Body of pancreas (tissue), 4 donors: Measurements from ENCODE around the gene GNPDA2. TPM values are rescaled to one million over a fixed set of nuclear protein-coding genes. Genes with fewer than 3 reads are reported as not detected.

Experiments used
- ATAC-seq: fragments of 150-250 bp; one replicate; pipeline ENCODE4 v1.9.1; 2016
- DNase-seq, 4 donors: peaks; one replicate each; pipeline ENCODE4 v3.0.0-alpha.2; 2019
- H3K27ac ChIP-seq, 4 donors: fragments of 200-600 bp; sonication (generic); 1 replicate in 3 of 4; 2 replicates in 1 of 4; pipeline versions ENCODE4 v1.5.1 to v1.6.1; 2016 to 2019; ENCODE audit warnings: mild to moderate bottlenecking in 1 of 4, mixed read lengths in 1 of 4, moderate library complexity in 1 of 4
- H3K27me3 ChIP-seq, 2 donors: fragments of 200-600 bp; sonication (generic); one replicate each; pipeline ENCODE4 v1.6.0; 2016; ENCODE audit warnings: mild to moderate bottlenecking in 1 of 2
- H3K36me3 ChIP-seq, 2 donors: fragments of 200-600 bp; sonication (generic); replicated peaks in 1 of 2; 2 replicates each; pipeline ENCODE4 v1.5.1; 2016; ENCODE audit warnings: low read depth in 2 of 2; ENCODE audit not compliant: insufficient read depth in 1 of 2
- H3K4me1 ChIP-seq: fragments of 200-600 bp; sonication (generic); one replicate; pipeline ENCODE4 v1.6.0; 2016
- H3K4me3 ChIP-seq, 2 donors: fragments of 200-600 bp; sonication (generic); 1 replicate in 1 of 2; 2 replicates in 1 of 2; pipeline ENCODE4 v1.5.1; 2016 to 2019
- H3K9me3 ChIP-seq, 3 donors: fragments of 200-600 bp; sonication (generic); 1 replicate in 2 of 3; 2 replicates in 1 of 3; pipeline ENCODE4 v1.5.1; 2016
- CTCF ChIP-seq, 7 experiments: fragments of 450-650 bp in 4 of 7; fragments of 200-600 bp in 3 of 7; sonication (generic) in 3 of 7; IDR thresholded peaks; one replicate each; pipeline ENCODE4 v1.5.1; 2016 to 2019; ENCODE audit warnings: antibody characterized with exemption in 7 of 7
- POLR2A ChIP-seq, 3 donors: fragments of 450-650 bp; IDR thresholded peaks; one replicate each; pipeline ENCODE4 v1.6.1; 2016; ENCODE audit warnings: antibody characterized with exemption in 3 of 3, mild to moderate bottlenecking in 2 of 3
- WGBS, 2 donors: methylation state at CpG; one replicate each; pipeline ENCODE4 v1.1.5; 2017; 5-methylcytosine and 5-hydroxymethylcytosine counted together
- intact Hi-C: fragments of 100-400 bp; cut with DNase I; formaldehyde crosslinking; loops from one replicate; pipeline ENCODE4 v1.15.1; 2023
- total RNA-seq, 2 donors: library from RNA; depleted of rRNA; stranded (reverse); fragments of >200 nt; gene quantifications; one replicate each; pipeline ENCODE4 v1.1.0, GENCODE V29; 2016

The GNPDA2 gene
- total RNA-seq, 2 donors from 2014 or later: 8.6 to 17.6 TPM

GRCh38 chr4:44701037-44701436, 25.3 kb downstream of the GNPDA2 start:
- no peak for DNase-seq
- WGBS, 2 donors: 46 to 55% methylated on average over 2 of the region's 2 CpGs
- TF ChIP-seq CTCF (IDR thresholded peaks at IDR 0.05) (no peak), POLR2A (IDR thresholded peaks at IDR 0.05) (no peak)
- intact Hi-C loops: no loop called here
- Histone ChIP-seq H3K27ac (no peak overlapping the region), H3K4me3 (no peak overlapping the region), H3K27me3 (no peaks in the 10 kb centered on the region), H3K36me3 (peaks cover 0 to 13% of the 10 kb centered on the region in 2 donors), H3K4me1 (peaks cover 10% of the 10 kb centered on the region), H3K9me3 (no peaks in the 10 kb centered on the region)
- no peak for ATAC-seq

- Histone ChIP-seq H3K27me3 (no peaks in the 10 kb centered on the region), H3K4me1 (peaks cover 10% of the 10 kb centered on the region), H3K9me3 (no peaks in the 10 kb centered on the region), H3K27ac (no peak overlapping the region), H3K4me3 (no peak overlapping the region), H3K36me3 (peaks cover 0 to 13% of the 10 kb centered on the region in 2 donors)
- no peak for TF ChIP-seq POLR2A (IDR thresholded peaks at IDR 0.05)
- TF ChIP-seq CTCF (IDR thresholded peaks at IDR 0.05): no peak
- 96 to 97% methylated on average over 1 of the region's 1 CpG for WGBS, 2 donors
- ATAC-seq (no peak), DNase-seq (no peak)
- intact Hi-C loops: no loop called here
Measured at GRCh38 chr4:44700427-44700826, 25.9 kb downstream of the GNPDA2 start.

- no peaks in the 10 kb centered on the region for H3K9me3 ChIP-seq
- WGBS, 2 donors: 86 to 94% methylated on average over 1 of the region's 1 CpG
- H3K4me1 ChIP-seq: peaks cover 18% of the 10 kb centered on the region
- intact Hi-C loops: no loop called here
- ATAC-seq (no peak), DNase-seq (no peak)
- TF ChIP-seq POLR2A (IDR thresholded peaks at IDR 0.05) (no peak), CTCF (IDR thresholded peaks at IDR 0.05) (no peak)
- no peaks in the 10 kb centered on the region for H3K27me3 ChIP-seq
- peaks cover 10 to 24% of the 10 kb centered on the region in 2 donors for H3K36me3 ChIP-seq
- no peak overlapping the region for H3K4me3 ChIP-seq
- H3K27ac ChIP-seq: no peak overlapping the region
Measured at GRCh38 chr4:44684648-44685047, 41.7 kb downstream of the GNPDA2 start.

GRCh38 chr4:44679060-44679459, 47.3 kb downstream of the GNPDA2 start:
- 3 to 4% methylated on average over 3 of the region's 3 CpGs for WGBS, 2 donors

More at GRCh38 chr4:44679060-44679459, 47.3 kb downstream of the GNPDA2 start:
- TF ChIP-seq CTCF (IDR thresholded peaks at IDR 0.05) (no peak), POLR2A (IDR thresholded peaks at IDR 0.05) (no peak)
- peak overlapping the region in 3 of 4 donors; percentile 89 to 95 (median 93) for H3K27ac ChIP-seq
- intact Hi-C loops: no loop called here
- DNase-seq (no peak), ATAC-seq (no peak)
- no peaks in the 10 kb centered on the region for H3K27me3 ChIP-seq
- peaks cover 0 to 1% of the 10 kb centered on the region in 2 donors for H3K36me3 ChIP-seq
- H3K4me3 ChIP-seq: peak overlapping the region; percentile 61 to 75
- H3K9me3 ChIP-seq: no peaks in the 10 kb centered on the region
- peaks cover 32% of the 10 kb centered on the region for H3K4me1 ChIP-seq
